HG03039 (cell line): ENCODE results near the gene TNK1.

Source experiments
- ATAC-seq: cut with Tn5 transposase; IDR thresholded peaks from one replicate; pipeline ENCODE4 v1.9.1; 2021; ENCODE audit warnings: mild to moderate bottlenecking, moderate library complexity; ENCODE audit not compliant: unreplicated experiment

The TNK1 gene

GRCh38 chr17:7431231-7431630 lies 50.3 kb downstream of the TNK1 start:
- no peak for ATAC-seq

DNA sequence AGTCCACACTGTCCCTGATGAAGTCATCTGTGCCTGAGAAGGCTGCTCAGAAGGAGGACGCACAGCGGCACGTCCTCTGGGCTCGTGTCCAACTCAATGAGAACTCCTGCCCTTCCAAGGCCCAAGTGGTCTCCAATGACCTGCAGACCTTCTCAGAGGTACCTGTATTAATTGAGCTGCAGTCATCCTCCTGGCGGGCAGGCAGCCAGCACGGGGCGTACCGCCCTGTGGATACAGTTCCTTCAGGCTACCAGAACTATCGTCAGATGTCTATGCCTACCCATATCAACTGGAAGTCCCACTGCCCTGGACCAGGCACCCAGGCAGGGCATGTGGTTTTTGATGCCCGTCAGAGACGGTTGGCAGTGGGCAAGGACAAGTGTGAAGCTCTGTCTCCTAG lies 51.4 kb downstream of the TNK1 start:
- ATAC-seq: no peak

DNA sequence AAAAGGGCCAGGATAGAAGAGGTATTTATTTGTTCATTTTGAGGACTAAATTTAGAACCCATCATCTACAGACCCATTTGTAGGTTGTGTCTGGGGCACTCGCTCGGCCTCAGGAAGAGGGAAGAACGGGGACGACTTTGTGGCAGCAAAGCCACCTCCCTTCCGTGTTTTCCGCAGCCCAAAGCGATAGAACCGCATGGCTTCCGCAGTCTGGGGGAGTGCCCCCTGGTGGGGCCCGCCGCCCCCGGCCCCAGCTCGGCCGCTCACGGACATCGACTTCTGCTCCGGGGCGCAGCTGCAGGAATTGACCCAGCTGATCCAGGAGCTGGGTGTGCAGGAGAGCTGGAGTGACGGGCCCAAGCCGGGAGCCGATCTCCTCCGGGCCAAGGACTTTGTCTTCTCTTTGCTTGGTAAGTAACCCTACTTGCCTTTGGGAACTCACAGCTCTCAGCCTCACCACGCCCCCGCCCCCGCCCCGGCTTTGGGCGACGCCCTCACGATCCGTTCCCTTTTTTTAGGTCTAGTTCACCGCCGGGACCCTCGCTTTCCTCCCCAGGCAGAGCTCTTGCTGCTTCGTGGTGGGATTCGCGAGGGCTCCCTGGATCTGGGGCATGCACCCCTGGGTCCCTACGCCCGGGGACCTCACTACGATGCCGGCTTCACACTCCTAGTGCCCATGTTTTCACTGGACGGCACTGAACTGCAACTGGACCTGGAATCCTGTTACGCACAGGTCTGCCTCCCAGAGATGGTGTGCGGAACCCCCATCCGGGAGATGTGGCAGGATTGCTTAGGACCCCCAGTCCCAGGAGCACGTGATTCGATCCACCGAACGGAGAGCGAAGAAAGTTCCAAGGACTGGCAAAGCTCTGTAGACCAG lies 55.0 kb downstream of the TNK1 start:
- no peak for ATAC-seq

GRCh38 chr17:7436556-7437368 lies 55.9 kb downstream of the TNK1 start:
- ATAC-seq: no peak

GRCh38 chr17:7437369-7437863 lies 56.5 kb downstream of the TNK1 start:
- no peak for ATAC-seq

DNA sequence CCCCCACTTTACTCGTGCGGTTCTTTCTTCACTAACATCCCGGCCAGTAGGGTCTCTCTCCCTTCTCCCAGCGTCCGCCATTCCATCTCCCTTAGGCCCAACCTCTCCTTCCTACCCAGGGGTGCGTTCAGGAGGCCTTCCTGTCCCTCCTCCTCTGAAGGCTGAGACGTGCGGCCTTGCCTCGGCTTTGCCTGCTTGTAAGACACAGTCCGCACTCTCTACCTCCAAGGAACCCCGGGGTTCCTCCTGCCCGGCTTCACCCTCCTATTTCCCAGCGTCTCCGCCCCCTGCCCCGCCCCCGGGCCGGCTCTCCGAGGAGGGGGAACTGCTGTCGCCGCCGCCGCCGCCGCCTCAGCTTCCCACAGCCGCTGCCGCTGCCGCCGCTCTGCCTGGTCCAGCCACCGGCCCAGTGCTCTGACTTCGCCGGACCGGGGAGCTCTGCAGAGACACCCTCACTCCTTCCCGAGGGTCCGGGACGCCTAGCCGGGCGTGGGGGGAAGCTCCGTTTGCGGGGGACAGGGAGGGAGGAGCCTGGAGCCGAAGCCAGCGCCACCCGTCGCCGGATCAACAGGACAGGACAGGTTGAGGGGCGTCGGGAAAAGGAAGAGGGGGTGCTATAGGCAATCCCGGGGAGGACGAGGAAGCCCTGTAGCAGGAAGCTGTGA lies 57.2 kb downstream of the TNK1 start:
- ATAC-seq: no peak

DNA sequence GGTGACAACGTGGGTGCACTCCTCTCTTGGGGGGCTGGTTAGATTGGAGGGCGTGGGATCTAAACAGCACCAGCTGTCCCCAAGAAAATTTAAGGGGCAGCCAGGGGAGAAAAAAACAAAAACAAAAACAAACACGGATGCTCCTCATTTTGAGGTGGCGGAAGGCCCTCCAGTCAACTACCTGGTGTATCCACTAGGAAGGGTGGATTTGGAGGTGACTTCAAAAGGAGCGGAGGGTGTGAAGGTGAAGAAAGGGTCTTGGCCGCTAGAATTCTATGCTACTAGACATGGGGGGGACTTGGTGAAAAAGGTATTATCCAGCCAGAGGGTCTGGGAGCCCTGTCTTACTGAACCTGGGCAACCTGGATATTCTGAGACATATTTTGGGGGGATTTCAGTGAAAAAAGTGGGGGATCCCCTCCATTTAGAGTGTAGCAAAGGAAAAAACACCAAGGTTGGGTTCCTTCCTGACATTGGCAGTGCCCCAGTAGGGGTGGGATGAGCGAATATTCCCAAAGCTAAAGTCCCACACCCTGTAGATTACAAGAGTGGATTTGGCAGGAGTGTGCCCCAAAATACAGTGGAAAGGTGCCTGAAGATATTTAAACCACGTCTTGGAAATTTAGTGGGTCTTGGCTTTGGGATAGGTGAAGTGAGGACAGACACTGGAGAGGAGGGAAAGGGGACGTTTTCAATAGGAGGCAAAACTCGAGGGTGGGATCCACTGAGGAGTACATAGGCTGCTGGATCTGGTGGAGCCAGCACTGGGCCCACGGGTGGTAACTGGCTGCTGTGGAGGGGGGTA lies 58.0 kb downstream of the TNK1 start:
- ATAC-seq: no peak
